ENCODE data around the gene CCDC97.

CCDC97 gene

DNA sequence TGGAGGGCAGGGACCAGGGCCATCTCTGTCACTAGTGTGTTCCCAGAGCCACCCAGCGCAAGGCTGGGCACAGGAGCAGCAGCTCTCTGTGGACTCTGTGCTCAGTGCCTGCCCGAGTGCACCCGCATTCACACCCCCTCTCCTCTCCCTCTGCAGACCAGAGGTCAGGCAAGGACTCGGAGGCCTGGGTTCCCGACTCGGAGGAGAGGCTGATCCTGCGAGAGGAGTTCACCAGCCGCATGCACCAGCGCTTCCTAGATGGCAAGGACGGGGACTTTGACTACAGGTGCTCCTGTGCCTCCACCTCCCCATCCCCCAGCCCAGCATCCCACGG, 10.2 kb downstream of the CCDC97 start:
- DNase-seq (ENCODE audit: low read depth): no peak

DNA sequence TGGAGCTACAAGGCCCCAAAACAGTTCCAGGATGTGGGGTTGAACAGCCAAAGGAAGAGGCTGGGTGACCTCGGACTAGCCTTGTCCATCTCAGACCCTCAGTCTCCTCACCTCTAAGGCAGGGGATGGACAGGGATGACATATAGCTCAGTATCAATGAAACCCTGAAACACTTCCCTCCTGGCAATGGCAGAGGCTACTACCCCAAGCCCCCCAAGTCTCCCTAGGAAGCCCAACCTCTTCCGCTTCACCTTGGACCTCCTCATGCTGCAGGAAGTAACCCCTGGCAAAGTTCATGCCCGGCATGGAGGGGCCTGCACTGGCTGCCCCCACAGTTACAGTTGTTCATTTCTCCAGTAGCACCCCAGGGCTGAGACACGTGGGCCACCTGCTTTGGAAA, 10.6 kb downstream of the CCDC97 start:
- DNase-seq (ENCODE audit: low read depth): no peak

DNA sequence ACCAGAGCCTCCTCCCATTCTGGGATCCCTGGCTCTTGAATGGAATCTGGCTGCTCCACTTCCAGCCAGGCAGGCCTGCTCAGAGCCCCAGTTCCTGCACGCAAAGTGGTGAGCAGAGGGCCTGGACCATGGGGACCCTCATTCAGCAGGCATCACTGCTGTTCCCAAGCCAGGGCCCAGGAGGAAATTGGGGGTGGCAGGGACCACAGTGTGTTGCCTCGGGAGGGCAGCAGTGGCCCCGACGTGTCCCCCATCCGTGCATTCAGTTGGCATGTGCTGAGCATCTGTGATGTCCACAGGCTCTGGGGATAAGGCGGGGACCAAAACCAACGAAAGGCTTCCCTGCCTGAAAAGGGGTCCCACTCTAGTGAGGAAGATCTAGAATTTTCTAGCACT, 11.2 kb downstream of the CCDC97 start:
- no peak for DNase-seq (ENCODE audit: low read depth)

DNA sequence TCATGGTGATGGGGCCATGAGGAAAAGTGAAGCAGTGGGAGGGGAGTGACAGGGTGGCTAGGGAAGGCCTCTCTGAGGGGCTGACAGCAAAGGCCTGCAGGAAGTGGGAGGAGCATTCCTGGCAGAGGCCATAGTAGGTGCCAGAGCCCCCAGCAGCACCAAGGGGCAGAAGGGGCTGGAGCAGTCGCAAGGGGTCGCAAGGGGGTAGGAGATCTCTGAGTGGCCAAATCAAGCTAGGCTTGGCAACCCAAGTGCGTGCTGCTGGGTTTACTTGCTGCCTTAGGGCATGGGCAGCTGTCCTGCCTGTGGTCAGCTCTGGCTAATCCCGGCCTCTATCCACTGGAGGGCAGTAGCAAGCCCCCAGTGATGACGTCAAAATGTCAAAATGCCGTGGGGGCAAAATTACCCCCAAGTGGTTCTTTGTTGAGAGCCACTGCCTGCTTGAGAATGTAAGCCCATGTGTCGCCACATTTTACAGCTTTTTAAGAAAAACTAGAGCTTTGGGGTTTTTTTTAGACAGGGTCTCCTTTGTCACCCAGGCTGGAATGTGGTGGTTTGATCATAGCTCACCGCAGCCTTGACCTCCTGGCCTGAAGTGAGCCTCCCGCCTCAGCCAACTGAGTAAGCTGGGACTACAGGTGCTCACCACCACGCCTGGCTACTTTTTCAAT, 11.8 kb downstream of the CCDC97 start:
- no peak for DNase-seq (ENCODE audit: low read depth)

DNA sequence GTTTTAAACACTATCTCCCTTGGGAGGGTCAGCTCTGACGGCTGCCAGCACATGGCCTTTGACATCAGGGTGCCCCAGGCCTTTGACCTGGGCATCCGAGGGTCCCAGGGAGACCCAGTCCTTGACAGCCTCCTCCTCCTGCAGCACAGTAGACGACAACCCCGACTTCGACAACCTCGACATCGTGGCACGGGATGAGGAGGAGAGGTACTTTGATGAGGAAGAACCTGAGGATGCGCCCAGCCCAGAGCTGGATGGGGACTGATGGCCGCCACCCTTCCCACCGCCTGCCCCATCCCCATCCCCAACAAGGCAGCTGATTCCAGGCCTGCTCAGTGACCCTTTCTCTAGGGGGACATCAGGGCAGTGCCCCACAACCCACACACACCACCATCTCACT, 12.5 kb downstream of the CCDC97 start:
- no peak for DNase-seq (ENCODE audit: low read depth)

DNA sequence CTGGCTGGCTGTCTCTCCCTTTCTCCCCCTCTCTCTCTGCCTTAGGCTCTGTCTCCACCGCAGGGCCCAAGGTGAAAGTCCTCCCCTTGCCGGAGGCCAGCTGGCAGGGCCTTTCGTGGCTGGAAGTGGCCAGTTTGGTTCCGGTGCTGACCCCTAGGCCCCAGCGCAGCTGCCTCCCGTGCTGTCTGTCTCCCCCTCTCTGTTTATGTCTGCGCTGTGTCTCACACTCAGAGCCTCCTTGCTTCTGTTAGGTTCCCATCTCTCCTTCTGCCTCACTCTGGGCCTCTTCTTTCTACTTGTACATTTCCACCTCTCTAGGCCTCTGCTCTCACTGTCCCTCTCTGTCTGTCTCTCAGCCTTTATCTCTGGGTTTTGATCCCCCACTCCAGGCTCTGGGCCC, 13.1 kb downstream of the CCDC97 start:
- no peak for DNase-seq (ENCODE audit: low read depth)

DNA sequence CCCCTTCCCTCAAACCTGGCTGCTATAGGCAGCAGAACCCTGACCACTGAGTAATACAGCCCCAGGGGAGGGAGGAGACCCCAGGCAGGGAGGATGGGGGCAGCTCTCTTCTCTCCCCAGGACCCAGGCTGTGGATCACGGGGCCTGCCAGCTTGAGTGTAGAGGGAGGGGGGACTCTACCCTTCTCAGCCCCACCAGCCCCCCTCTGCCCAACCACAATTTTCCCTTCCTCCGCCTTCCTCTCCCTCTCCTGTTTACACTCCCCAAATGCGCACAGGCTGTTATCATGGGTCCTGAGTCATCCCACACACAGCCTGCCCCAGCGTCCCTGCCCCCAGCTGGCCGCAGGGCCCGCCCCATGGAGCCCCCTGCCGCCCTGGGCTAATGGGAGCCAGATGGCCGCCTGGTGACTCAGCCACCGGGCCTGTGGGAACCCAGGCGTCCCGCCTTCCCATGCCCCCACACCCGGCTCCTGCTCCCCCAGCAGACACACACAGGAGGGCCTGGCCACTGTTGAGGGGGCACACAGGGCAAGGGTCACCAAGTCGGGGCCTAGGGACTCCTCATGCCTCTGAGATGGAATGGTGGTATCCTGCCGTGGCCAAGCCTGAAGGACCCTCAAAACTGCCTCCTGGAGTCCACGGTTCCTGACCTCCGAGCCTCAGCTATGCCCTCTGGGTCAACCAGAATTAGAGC, 13.6 kb downstream of the CCDC97 start:
- DNase-seq (ENCODE audit: low read depth): no peak

DNA sequence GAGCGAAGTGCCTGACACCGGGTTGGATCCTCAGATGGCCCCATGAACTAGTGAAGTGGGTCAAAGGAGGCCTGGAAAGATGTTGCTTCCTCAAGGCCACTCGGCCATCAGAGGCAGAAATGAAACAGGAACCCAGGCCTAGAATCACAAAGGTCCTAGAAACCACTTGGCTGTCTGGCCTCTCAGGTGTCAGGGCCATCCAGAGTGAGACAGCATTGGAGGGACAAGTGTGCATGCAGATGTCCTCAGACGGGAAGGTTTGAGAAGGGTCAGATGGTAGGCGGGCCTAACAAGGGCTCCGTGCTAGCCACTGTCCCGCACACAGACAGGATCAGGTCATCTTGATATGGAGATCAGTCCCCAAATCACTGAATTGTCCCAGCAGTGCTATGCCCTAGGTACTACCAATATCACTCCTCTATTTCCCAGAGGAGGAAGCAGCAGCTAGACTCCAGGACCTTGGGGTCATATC, 14.3 kb downstream of the CCDC97 start:
- no peak for DNase-seq (ENCODE audit: low read depth)

DNA sequence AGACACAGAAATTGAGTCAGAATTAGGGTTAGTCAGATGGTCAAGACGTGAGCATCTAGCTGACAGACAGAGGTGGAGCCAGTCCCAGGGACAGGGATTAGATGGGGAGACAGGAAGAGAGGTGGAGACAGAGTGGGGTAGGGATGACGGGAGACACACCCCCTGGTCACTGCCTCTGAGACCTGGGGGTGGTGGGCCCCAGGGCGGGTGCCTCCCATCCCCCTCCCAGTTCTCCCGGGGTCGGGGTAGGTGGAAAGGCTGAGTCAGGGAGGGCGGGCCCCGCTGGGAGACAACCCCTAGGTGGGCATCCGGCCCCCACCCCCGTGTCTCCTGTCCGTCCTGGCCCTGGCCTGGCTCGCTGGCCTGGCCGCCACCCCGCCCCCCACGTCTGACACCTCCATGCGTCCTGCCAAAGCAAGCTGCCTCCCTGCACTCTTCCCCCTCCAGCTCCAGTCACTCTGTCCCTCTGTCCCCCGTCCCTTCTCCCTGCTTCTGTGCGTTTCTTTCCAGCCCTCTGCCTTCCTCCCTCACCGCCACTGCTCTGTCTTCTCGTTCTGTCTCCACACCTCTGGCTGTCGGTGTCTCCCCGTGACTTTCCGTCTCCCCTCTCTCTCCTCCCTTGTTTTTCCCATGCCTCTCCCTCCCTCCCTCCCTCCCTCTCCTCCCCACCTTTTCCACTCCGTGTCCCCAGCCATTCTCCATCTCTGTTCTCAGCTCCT, 15.1 kb downstream of the CCDC97 start:
- no peak for DNase-seq (ENCODE audit: low read depth)

DNA sequence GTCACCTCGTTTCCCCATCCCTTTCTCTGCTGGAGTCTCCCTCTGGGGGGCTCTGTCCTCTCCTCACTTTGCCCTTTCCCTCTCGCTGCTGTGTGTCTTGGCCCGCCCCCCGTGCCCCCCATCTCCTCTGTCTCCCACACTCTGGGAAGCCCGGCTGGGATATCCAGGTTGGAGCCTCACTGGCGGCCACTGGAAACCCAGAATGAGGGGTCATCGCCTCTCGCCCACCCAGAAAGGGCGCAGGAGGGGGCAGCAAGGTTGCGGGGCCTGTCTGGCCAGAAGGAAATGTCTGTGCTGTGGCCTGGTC, 15.6 kb downstream of the CCDC97 start:
- DNase-seq (ENCODE audit: low read depth): no peak

DNA sequence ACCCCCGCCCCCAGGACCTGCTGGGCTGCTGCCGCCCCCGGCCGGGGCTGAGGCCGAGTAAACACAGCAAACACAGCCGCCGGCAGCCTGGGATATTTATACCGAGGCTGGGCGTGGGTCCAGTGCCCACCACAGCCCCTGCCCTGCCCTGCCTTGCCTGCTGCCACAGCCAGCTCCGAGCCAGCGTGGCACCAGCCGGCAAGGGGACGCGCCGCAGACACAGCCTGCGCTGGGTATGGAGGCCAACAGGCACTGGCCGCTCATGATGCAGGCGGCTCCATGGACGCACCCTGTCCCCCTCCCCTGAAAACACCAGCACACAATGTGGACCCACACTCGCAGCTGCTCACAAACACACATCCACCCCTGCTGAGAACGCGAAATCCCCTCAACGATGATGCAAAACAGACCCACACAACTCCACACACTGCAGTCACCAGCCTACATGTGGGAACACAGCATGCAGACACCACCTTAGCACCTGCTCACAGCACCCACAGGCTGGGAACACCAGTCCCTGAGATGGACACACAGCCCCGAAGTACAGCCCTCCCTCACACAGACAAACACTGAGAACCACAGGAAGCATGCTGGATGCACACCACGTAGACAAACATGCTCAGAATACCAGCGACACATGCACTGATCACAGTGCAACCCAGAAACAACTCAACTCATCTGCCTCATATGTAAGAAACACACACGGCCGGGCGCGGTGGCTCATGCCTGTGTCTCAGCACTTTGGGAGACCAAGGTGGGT, 16.2 kb downstream of the CCDC97 start:
- DNase-seq (ENCODE audit: low read depth): no peak

DNA sequence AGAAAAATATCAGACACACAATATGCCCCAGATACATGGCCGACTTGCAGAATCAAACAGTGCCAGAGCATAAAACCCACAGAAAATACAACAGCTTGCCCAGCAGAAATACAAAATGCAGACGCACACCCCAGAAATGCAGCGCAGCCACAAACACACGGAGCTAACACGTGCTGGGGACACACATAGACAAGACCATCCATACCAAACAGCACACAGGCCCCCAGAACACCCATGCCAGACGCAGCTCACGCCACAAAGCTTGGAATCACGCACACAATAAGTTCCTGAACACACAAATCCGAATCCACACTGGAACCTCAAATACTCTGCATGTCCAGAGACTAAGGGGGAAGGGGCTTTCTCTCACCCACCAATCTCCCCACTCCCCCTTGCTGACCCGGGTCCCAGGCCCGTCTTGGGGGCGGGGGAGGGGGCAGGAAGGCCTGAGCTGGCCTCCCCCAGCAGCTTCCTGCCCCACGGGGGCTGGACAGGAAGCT, 17.2 kb downstream of the CCDC97 start:
- DNase-seq (ENCODE audit: low read depth): no peak

DNA sequence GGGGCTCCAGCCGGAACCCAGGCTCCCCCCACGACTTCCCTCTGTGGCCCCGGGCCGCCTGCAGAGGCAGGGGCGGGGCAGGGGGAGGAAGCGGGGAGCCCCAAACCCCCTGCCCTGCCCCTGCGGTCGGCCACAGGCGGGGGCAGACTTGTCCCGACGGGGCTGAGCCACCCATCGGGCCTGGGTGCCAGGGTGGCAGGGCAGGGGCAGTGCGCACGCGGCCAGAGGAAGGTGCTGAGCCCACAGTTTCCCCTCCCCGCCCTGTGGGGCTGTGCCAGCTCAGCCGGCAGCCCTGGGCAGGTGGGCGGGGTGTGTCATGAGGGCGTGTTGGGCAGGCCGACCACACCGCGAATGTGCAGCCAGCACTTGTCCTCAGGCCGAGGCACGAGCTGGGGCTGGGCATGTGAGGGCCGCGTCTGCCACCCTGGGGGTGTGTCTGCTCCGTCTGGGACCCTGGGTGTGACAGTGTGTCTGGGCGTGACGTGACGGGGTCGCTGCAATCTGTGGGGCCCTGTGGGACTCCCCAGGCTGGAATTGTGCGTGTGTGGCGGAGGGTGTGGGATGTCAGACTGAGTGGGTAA, 17.7 kb downstream of the CCDC97 start:
- peak; percentile 86 for DNase-seq (ENCODE audit: low read depth)

DNA sequence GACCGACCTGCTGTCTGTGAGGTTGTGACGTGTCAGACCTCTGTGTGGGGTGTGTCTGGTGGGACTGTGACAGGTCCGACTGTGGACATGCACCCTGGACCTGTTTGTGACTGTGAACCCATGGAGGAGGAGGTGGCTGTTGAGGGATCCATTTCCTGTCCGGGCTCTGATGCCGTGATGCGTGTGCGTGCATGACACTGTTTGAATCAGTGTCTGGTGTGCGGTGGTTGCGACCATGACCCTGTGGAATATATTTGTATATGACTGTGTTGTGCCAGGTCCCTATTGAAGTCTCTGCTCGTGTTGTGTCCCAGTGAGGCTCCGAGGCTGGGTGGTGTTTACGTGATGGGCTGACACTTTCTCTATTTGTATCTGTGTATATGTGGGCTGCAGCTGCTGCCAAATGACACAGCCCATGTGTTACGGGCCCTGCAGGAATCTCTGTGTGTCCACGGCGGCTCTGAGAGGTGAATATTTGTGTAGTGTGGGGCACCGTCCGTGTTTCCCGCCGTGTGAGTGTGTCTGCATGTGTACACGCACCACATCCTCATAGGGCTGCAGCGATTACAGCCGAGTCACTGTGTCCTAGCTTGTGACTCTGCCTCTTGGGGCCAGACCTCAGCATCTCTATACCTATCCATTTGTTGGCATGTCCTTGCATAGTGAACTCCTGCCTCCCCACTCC, 18.3 kb downstream of the CCDC97 start:
- DNase-seq (ENCODE audit: low read depth): no peak

DNA sequence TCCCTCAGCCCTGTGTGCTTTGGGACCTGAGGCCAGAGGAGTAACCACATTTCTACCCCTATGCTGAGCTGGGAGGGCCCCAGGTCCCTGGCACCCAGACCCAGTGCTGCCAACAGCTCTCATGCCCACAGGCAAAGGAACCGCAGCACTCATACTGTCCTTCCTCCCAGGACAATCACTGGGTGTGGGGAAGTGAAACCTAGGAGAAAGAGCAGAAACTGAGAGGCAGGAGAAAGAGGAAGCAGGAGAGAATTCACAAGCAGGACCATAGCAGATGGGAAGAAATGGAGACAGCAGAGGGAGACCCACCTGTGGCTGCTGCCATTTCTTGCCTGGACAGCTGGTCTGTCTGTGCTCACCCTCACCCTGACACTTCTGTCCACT, 18.9 kb downstream of the CCDC97 start:
- no peak for DNase-seq (ENCODE audit: low read depth)

DNA sequence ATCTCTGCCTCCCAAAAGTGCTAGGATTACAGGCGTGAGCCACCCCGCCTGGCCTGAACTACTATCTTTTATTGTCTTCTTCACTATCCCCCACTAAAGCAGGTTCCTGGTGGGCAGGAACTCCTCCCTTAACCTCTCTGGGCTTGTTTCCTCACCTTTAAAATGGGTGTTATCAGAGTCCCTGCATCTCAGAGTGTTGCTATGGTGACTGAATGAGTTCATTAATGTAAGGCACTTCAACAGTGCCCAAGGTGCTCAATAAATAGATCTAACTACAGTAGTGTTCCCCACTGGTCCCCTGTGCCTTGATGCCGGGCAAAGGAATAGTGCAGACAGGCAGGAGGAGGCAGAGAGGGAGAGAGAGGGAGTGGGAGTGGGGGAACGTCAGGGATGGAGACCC, 20.5 kb downstream of the CCDC97 start:
- no peak for DNase-seq (ENCODE audit: low read depth)

DNA sequence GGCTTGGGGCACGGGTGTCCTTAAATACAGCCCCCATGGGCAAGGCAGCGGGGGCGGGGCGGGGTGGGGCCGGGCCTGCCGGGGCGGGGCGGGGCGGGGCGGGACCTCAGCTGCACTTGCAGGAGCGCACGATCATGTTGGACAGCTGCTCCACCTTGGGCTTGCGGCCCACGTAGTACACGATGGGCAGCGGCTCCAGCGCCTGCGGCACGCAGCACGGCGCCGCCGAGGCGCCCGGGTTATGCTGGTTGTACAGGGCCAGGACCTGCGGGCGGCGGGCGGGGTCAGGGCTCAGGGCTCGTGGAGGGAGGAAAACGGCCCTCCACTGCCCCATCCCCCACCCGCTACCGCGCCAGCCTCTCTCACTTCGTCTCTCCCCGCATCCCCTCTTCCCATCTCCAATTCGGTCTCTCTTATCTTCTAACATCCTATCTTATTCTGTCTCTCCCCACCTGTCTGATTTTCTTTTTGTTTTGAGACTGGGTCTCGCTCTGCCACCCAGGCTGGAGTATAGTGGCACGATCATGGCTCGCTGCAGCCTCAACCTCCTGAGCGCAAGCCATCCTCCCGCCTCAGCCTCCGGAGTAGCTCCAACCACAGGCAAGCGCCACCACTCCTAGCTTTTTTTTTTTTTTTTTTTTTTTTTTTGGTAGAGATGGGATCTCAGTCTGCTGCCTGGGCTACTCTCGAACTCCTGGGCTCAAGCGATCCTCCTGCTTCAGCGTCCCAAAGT, 21.1 kb downstream of the CCDC97 start:
- no peak for DNase-seq (ENCODE audit: low read depth)

DNA sequence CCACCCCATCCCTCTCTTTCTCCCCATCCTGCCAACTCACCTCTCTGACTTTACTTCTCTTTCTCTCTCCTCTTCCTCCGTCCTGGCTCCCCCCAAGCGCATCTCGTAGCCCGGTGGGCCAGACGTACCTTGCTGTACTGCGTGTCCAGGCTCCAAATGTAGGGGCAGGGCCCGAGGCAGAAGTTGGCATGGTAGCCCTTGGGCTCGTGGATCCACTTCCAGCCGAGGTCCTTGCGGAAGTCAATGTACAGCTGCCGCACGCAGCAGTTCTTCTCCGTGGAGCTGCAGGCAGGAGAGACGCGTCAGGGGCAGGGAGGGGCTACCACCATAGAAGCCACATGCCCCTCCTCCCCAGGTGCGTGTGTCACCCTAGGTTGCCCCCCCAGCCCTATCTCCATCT, 22.0 kb downstream of the CCDC97 start:
- DNase-seq (ENCODE audit: low read depth): no peak

DNA sequence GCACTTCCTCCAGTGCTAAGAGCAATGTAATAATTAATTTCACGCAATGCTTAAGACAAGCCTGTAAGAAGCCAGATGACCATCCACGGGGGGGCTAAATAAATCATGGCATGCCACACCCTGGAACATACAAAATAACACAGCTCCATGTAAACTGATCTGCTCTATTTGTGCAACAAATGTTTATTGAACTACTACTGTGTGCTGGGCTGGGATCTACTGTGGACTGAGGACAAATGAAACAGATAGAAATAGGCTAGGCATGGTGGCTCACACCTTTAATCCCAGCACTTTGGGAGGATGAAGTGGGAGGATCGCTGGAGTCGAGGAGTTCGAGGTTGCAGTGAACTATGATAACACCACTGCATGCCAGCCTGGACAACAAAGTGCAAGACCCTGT, 22.5 kb downstream of the CCDC97 start:
- DNase-seq (ENCODE audit: low read depth): no peak

DNA sequence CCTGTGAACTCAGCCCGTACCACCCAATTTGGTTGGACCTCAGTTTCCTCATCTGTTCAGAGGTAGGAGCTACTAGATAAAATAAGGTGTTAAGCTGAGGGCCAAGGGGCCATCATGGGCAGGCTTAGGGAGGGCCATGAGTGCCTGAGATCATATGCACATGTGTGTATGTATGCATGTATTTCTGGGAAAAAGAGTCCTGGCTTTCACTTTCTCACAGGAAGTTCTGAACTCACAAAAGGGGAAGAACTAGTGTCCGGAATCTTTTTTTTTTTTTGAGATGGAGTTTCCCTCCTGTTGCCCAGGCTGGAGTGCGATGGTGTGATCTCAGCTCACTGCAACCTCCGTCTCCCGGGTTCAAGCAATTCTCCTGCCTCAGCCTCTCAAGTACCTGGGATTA, 24.8 kb downstream of the CCDC97 start:
- DNase-seq (ENCODE audit: low read depth): no peak

DNA sequence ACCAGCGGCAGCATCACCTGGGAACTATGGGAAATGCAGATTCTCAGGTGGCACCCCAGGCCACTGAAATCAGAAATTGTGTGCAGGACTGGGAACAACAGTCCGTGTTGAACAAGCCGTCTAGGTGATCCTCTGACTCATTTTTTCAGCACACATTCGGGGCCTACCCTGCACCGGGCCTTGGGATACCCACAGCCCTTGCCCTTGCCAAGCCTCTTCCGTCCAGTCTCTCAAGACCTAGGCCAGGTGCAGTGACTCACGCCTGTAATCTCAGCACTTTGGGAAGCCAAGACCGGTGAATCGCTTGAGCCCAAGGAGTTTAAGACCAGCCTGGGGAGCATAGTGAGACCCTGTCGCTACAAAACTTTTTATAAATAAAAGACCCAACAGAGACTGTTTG, 25.5 kb downstream of the CCDC97 start:
- no peak for DNase-seq (ENCODE audit: low read depth)

Data from activated gamma-delta T cell treated with anti-CD3 and anti-CD28 coated beads, Interleukin-2, amount 50 U/mL, for 16 hours (primary cell).